Common myeloid progenitor, CD34-positive (primary cell): ENCODE data around the gene IGFLR1.

Source experiments
- CTCF ChIA-PET: fragments of 350-600 bp; sonication (Branson Sonifier 250); formaldehyde crosslinking; loops from one replicate; lab custom pipeline; 2021; ENCODE audit warnings: antibody characterized with exemption; lab: Charles Lee
- POLR2A ChIA-PET: fragments of 350-600 bp; sonication (Branson Sonifier 250); formaldehyde crosslinking; loops from one replicate; lab custom pipeline; 2021; ENCODE audit warnings: antibody characterized with exemption; lab: Charles Lee
- DNase-seq, 3 donors: peaks; one replicate each; pipeline versions ENCODE4 v3.0.0 to v3.0.0-alpha.2; 2013
- H3K27ac ChIP-seq, 2 experiments: 1 replicate in 1 of 2; 2 replicates in 1 of 2; pipeline ENCODE4 v1.7.0; 2013; ENCODE audit warnings: inconsistent platforms in 2 of 2, low read length in 2 of 2, mild to moderate bottlenecking in 2 of 2, low read depth in 1 of 2, moderate library complexity in 1 of 2; ENCODE audit not compliant: severe bottlenecking in 2 of 2, insufficient read depth in 1 of 2, poor library complexity in 1 of 2
- H3K27me3 ChIP-seq, 5 experiments: replicated peaks in 2 of 5; 1 replicate in 3 of 5; 2 replicates in 2 of 5; pipeline versions ENCODE4 v1.6.1 to v1.7.0; 2013; ENCODE audit warnings: low read length in 4 of 5, mild to moderate bottlenecking in 2 of 5, moderate library complexity in 2 of 5, inconsistent platforms in 1 of 5; ENCODE audit not compliant: insufficient read depth in 5 of 5, control insufficient read depth in 4 of 5
- H3K36me3 ChIP-seq, 4 experiments: 1 replicate in 2 of 4; 2 replicates in 2 of 4; pipeline versions ENCODE4 v1.6.1 to v1.7.0; 2013; ENCODE audit warnings: low read length in 3 of 4, control low read depth in 1 of 4, mild to moderate bottlenecking in 1 of 4; ENCODE audit not compliant: control insufficient read depth in 4 of 4, insufficient read depth in 4 of 4
- H3K4me1 ChIP-seq, 4 experiments: 1 replicate in 3 of 4; 2 replicates in 1 of 4; pipeline versions ENCODE4 v1.6.1 to v1.7.1; 2013; ENCODE audit warnings: low read length in 3 of 4, mild to moderate bottlenecking in 3 of 4, control low read depth in 1 of 4, inconsistent platforms in 1 of 4, moderate library complexity in 1 of 4; ENCODE audit not compliant: control insufficient read depth in 4 of 4, insufficient read depth in 4 of 4; ENCODE audit errors: control extremely low read depth in 1 of 4
- H3K4me3 ChIP-seq, 7 experiments: 1 replicate in 4 of 7; 2 replicates in 3 of 7; pipeline versions ENCODE4 v1.5.1 to v1.7.0; 2013; ENCODE audit warnings: mild to moderate bottlenecking in 7 of 7, low read length in 6 of 7, moderate library complexity in 6 of 7, inconsistent platforms in 2 of 7, low read depth in 2 of 7, control low read depth in 1 of 7; ENCODE audit not compliant: insufficient read depth in 4 of 7, control insufficient read depth in 1 of 7; ENCODE audit errors: extremely low read depth in 1 of 7
- H3K9me3 ChIP-seq, 5 experiments: 1 replicate in 4 of 5; 2 replicates in 1 of 5; pipeline versions ENCODE4 v1.6.1 to v1.7.1; 2013; ENCODE audit warnings: low read length in 4 of 5, mild to moderate bottlenecking in 2 of 5, inconsistent platforms in 1 of 5, low read depth in 1 of 5, moderate library complexity in 1 of 5; ENCODE audit not compliant: control insufficient read depth in 4 of 5, insufficient read depth in 2 of 5; ENCODE audit errors: control extremely low read depth in 1 of 5
- WGBS: methylation state at CpG from one replicate; pipeline ENCODE4 v1.1.5; 2013; ENCODE audit not compliant: insufficient coverage; 5-methylcytosine and 5-hydroxymethylcytosine counted together

Gene IGFLR1

GRCh38 chr19:35703343-35703742, 38.9 kb downstream of the IGFLR1 start:
- POLR2A ChIA-PET: no interaction called here
- no peak overlapping the region for H3K27ac ChIP-seq
- DNase-seq: no peak
- no peak overlapping the region for H3K4me3 ChIP-seq
- WGBS: 48% methylated on average over 5 of the region's 9 CpGs
- H3K36me3 ChIP-seq: no peaks in the 10 kb centered on the region
- peaks cover 0 to 12% (median 10%) of the 10 kb centered on the region in 4 experiments for H3K4me1 ChIP-seq
- CTCF ChIA-PET: interaction anchor here (1.0 to 2.6 kb wide), 5 partner anchors 9 to 116 kb away, joined by 3 to 10 read pairs (median 6); no protein-coding TSS in a partner anchor
- no peaks in the 10 kb centered on the region for H3K9me3 ChIP-seq
- H3K27me3 ChIP-seq: peaks cover 0 to 18% (median 5%) of the 10 kb centered on the region in 5 experiments

DNA sequence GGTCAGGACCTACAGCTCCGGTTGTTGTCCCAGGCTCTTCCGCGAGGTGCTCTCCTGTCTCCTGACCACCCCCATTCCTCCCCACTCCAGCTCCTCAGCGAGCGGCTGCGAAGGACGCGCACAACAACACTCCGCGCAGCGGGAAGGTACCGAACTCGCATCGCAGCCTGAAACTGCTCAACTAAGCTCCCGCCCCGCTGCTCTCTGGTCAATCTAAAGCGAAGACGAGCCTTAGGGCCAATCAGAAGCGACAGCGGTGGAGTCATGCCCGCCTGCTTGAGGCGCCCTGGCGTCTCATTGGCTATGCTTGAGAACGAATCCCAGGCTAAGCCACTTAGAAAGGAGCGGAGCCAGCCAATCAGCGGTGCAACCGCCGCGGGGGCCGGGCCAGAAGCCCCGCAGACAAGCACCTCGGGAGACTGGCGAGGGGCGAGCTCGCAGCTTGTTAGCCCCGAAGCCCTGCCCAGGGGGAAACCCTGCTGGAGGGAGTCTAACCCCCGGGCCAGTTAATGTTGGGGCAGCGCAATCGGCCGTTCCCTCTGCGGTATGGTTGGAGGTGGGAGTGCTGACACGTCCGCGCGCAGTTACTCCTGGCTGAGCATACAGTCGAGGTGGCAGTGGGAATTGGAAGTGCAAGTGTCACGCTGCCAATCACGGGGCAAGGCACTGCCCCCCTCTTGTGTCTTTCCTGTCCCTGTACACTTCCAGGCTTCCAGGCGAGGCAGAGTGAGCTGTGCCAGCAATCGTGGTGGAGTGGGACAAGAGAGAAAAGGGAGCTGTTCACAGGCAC, 39.8 kb downstream of the IGFLR1 start:
- Histone ChIP-seq H3K4me3 (peak overlapping the region; percentile 15 to 83 (median 69)), H3K4me1 (peaks cover 0 to 12% (median 10%) of the 10 kb centered on the region in 4 experiments), H3K27ac (no peak overlapping the region), H3K27me3 (peaks cover 0 to 18% (median 5%) of the 10 kb centered on the region in 5 experiments), H3K9me3 (no peaks in the 10 kb centered on the region), H3K36me3 (no peaks in the 10 kb centered on the region)
- CTCF ChIA-PET: interaction anchor here (0.6 to 2.6 kb wide), 9 partner anchors 8 to 638 kb away, joined by 3 to 10 read pairs (median 5); no protein-coding TSS in a partner anchor
- DNase-seq: peak; percentile 97 to 99 (median 98)
- under 1% methylated on average over 31 of the region's 50 CpGs for WGBS
- POLR2A ChIA-PET: interaction anchor here (0.5 kb wide), 1 partner anchor 118 kb away, joined by 3 read pairs; no protein-coding TSS in a partner anchor

DNA sequence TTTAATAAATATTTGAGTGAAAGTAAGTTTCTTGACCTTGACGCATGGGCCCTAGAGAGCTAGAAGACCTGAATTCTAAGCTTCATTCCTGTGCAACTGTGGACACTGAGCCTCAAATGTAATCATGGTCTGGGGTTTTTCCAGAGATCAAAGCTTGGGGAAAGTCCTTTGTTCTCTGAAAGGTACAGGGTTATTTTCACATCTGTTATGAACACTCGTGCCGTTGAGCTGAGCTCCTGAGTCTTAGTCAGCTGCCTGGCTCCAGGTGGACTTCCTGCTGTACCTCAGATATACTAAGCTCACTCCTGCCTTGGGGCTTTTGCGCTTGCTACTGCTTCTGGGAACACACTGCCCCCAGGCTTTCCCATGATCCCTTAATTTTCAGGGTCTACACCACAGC, 45.4 kb downstream of the IGFLR1 start:
- H3K4me1 ChIP-seq: peaks cover 0 to 1% (median 0%) of the 10 kb centered on the region in 4 experiments
- H3K27ac ChIP-seq: no peak overlapping the region
- DNase-seq: no peak
- peaks cover 0 to 9% (median 0%) of the 10 kb centered on the region in 5 experiments for H3K27me3 ChIP-seq
- WGBS: 94% methylated on average over 4 of the region's 4 CpGs
- CTCF ChIA-PET: interaction anchor here (0.9 to 5.3 kb wide), 3 partner anchors 10 to 113 kb away, joined by 3 to 43 read pairs (median 3); no protein-coding TSS in a partner anchor
- H3K9me3 ChIP-seq: no peaks in the 10 kb centered on the region
- no peaks in the 10 kb centered on the region for H3K36me3 ChIP-seq
- no peak overlapping the region for H3K4me3 ChIP-seq
- POLR2A ChIA-PET: interaction anchor here (0.6 kb wide), 1 partner anchor 234 kb away, joined by 3 read pairs; no protein-coding TSS in a partner anchor

GRCh38 chr19:35695895-35696422, 46.3 kb downstream of the IGFLR1 start:
- ChIA-PET CTCF (interaction anchor here (1.8 to 5.3 kb wide), 2 partner anchors 16 to 124 kb away, joined by 10 to 43 read pairs; no protein-coding TSS in a partner anchor), POLR2A (interaction anchor here (0.6 kb wide), 1 partner anchor 235 kb away, joined by 3 read pairs; no protein-coding TSS in a partner anchor)
- no peak for DNase-seq
- Histone ChIP-seq H3K36me3 (no peaks in the 10 kb centered on the region), H3K4me1 (no peaks in the 10 kb centered on the region), H3K27me3 (peaks cover 0 to 6% (median 0%) of the 10 kb centered on the region in 5 experiments), H3K4me3 (no peak overlapping the region), H3K9me3 (no peaks in the 10 kb centered on the region), H3K27ac (no peak overlapping the region)
- 90% methylated on average over 1 of the region's 2 CpGs for WGBS

GRCh38 chr19:35693835-35694599, 48.2 kb downstream of the IGFLR1 start:
- WGBS: 29% methylated on average over 3 of the region's 8 CpGs

DNA sequence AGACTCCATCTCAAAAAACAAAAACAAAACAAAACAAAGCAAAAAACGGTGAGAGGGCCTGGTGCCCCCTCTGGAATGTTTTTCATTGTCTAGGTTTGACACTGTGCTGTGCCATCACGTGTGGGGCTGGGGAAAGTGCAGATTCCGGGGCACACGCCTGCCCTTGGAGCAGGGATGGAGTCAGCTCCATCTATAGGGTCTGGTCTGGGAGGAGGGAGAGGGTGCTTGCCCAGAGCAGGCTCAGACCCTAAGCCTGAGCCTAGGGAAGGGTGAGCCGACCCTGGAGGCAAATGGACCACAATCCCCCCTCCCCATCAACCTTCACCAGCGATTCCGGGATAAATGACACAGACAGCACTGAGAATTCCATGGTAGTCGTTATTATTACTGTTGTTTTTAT, 48.8 kb downstream of the IGFLR1 start:
- 5% methylated on average over 3 of the region's 8 CpGs for WGBS
- no peaks in the 10 kb centered on the region for H3K4me1 ChIP-seq
- H3K36me3 ChIP-seq: no peaks in the 10 kb centered on the region
- no peak overlapping the region for H3K4me3 ChIP-seq
- DNase-seq: no peak
- ChIA-PET CTCF (interaction anchor here (0.7 to 5.3 kb wide), 7 partner anchors 9 to 66 kb away, joined by 3 to 43 read pairs (median 3); partner anchors contain the start of gene COX6B1), POLR2A (no interaction called here)
- no peak overlapping the region for H3K27ac ChIP-seq
- no peaks in the 10 kb centered on the region for H3K9me3 ChIP-seq
- peaks cover 0 to 4% (median 0%) of the 10 kb centered on the region in 5 experiments for H3K27me3 ChIP-seq

More at GRCh38 chr19:35693835-35694599, 48.2 kb downstream of the IGFLR1 start:
- Histone ChIP-seq H3K27me3 (peaks cover 0 to 4% (median 0%) of the 10 kb centered on the region in 5 experiments), H3K4me1 (no peaks in the 10 kb centered on the region), H3K36me3 (no peaks in the 10 kb centered on the region), H3K4me3 (no peak overlapping the region), H3K27ac (no peak overlapping the region), H3K9me3 (no peaks in the 10 kb centered on the region)
- ChIA-PET POLR2A (no interaction called here), CTCF (interaction anchor here (0.7 to 5.3 kb wide), 10 partner anchors 8 to 147 kb away, joined by 3 to 43 read pairs (median 5); partner anchors contain the start of genes LIN37 and ZBTB32)
- peak; percentile 87 to 92 (median 91) for DNase-seq
